Keratinocyte (primary cell): Measurements from ENCODE around the gene RTN4RL2. TPM values are rescaled to one million over a fixed set of nuclear protein-coding genes. Genes with fewer than 3 reads are reported as not detected.

Source experiments
- DNase-seq: peaks from one replicate; pipeline ENCODE4 v3.0.0-alpha.2; 2011; ENCODE audit warnings: low read depth, missing footprints, low spot score
- FAIRE-seq: peaks from 2 replicates; lab custom pipeline; 2011; peaks lifted over from hg19 to GRCh38; lab: Jason Lieb, UNC
- H2AFZ ChIP-seq: 2 replicates; pipeline ENCODE4 v1.6.0; 2012; ENCODE audit warnings: low read length, control low read depth, inconsistent platforms; ENCODE audit not compliant: control insufficient read depth
- H3K27ac ChIP-seq: 2 replicates; pipeline ENCODE4 v1.5.1; 2011; ENCODE audit warnings: low read length; ENCODE audit not compliant: control insufficient read depth, insufficient read depth
- H3K27me3 ChIP-seq: 3 replicates; pipeline ENCODE4 v1.6.0; 2011; ENCODE audit warnings: low read length; ENCODE audit not compliant: control insufficient read depth, insufficient read depth; ENCODE audit errors: extremely low read depth
- H3K36me3 ChIP-seq, 2 experiments: 2 replicates in 1 of 2; 3 replicates in 1 of 2; pipeline ENCODE4 v1.5.1; 2011; ENCODE audit warnings: low read length in 2 of 2, mild to moderate bottlenecking in 1 of 2; ENCODE audit not compliant: control insufficient read depth in 2 of 2, insufficient read depth in 2 of 2; ENCODE audit errors: extremely low read depth in 1 of 2
- H3K4me1 ChIP-seq: 3 replicates; pipeline ENCODE4 v1.5.1; 2011; ENCODE audit warnings: low read length; ENCODE audit not compliant: control insufficient read depth, insufficient read depth; ENCODE audit errors: extremely low read depth
- H3K4me2 ChIP-seq: 3 replicates; pipeline ENCODE4 v1.6.0; 2011; ENCODE audit warnings: low read depth, low read length; ENCODE audit not compliant: control insufficient read depth, insufficient read depth; ENCODE audit errors: extremely low read depth
- H3K4me3 ChIP-seq, 3 experiments: fragments of 200-600 bp in 1 of 3; sonication (generic) in 1 of 3; 2 replicates in 2 of 3; 3 replicates in 1 of 3; pipeline ENCODE4 v1.5.1; 2011 to 2016; ENCODE audit warnings: low read length in 3 of 3, mild to moderate bottlenecking in 3 of 3, control low read depth in 2 of 3, inconsistent platforms in 1 of 3, low read depth in 1 of 3, mixed read lengths in 1 of 3, mixed run types in 1 of 3, moderate library complexity in 1 of 3; ENCODE audit not compliant: control insufficient read depth in 2 of 3, insufficient read depth in 2 of 3; ENCODE audit errors: extremely low read depth in 1 of 3
- H3K79me2 ChIP-seq: 2 replicates; pipeline ENCODE4 v1.6.0; 2012; ENCODE audit warnings: low read length; ENCODE audit not compliant: control insufficient read depth, insufficient read depth
- H3K9ac ChIP-seq: 3 replicates; pipeline ENCODE4 v1.6.0; 2011; ENCODE audit warnings: low read length; ENCODE audit not compliant: control insufficient read depth, insufficient read depth; ENCODE audit errors: extremely low read depth
- H3K9me1 ChIP-seq: 3 replicates; pipeline ENCODE4 v1.6.0; 2011; ENCODE audit warnings: low read length; ENCODE audit not compliant: control insufficient read depth, insufficient read depth; ENCODE audit errors: extremely low read depth
- H3K9me3 ChIP-seq: 2 replicates; pipeline ENCODE4 v1.5.1; 2012; ENCODE audit warnings: low read depth, low read length; ENCODE audit not compliant: control insufficient read depth
- H4K20me1 ChIP-seq: 3 replicates; pipeline ENCODE4 v1.6.0; 2011; ENCODE audit warnings: low read length; ENCODE audit not compliant: control insufficient read depth, insufficient read depth; ENCODE audit errors: extremely low read depth
- EZH2 ChIP-seq: IDR thresholded peaks from one replicate; pipeline ENCODE4 v1.6.1; 2012; ENCODE audit warnings: inconsistent platforms, mild to moderate bottlenecking, low read length, moderate library complexity
- dilution Hi-C: fragments of 300-500 bp; cut with MboI; formaldehyde crosslinking; loops from one replicate; pipeline ENCODE4 v1.7.0; 2020; ENCODE audit warnings: low sequenced_read_pairs; ENCODE audit not compliant: extremely low pct_ligation_motif_present
- polyA plus RNA-seq, 5 experiments: library from polyadenylated mRNA; depleted of rRNA in 3 of 5; stranded (reverse) in 3 of 5; stranded (forward) in 1 of 5; unstranded in 1 of 5; fragments of >200 nt; gene quantifications; 1 replicate in 1 of 5; 2 replicates in 3 of 5; 3 replicates in 1 of 5; pipeline versions ENCODE4 v1.2.1 to v1.2.3, GENCODE V29; 2011 to 2012; ENCODE audit warnings: missing spikeins in 2 of 5, low read depth in 1 of 5, low replicate concordance in 1 of 5
- TF ChIP-seq, protein P1 (sequence below), 3 experiments: IDR thresholded peaks in 1 of 3; conservative IDR thresholded peaks in 1 of 3; optimal IDR thresholded peaks in 1 of 3; 2 replicates in 2 of 3; 3 replicates in 1 of 3; pipeline versions ENCODE3 to v1.5.1; 2011; ENCODE audit warnings: low read length in 3 of 3, mild to moderate bottlenecking in 3 of 3, moderate library complexity in 2 of 3, control low read depth in 1 of 3, inconsistent platforms in 1 of 3; ENCODE audit not compliant: insufficient read depth in 2 of 3; ENCODE audit errors: extremely low read depth in 1 of 3

RTN4RL2 gene
- polyA plus RNA-seq, 1 donor (not counting 4 experiments of a cell fraction or from before 2014, with no cell fraction given) = 0.03 TPM

DNA sequence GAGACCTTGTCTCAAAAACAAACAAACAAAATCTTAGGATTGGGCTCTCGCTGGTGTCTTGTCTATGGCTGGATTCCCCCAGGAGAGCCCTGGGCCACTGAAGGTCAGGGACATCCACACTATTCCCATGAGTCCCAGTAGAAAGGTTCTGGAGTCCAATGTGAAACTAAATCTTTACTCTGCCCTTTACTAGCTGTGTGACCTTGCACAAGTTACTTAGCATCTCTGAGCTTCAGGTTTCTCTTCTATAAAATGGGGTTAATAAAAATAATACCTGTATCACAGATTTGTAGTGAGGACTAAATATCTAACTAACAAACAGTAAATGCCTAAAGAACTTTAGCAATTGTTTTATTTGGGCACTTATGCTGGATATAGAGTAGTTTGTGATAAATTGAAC is 46.2 kb downstream of the RTN4RL2 start:
- Histone ChIP-seq H3K4me1 (no peaks in the 10 kb centered on the region), H3K4me2 (no peak overlapping the region), H3K9me1 (no peaks in the 10 kb centered on the region), H3K27ac (no peak overlapping the region), H3K9me3 (no peaks in the 10 kb centered on the region), H3K9ac (no peak overlapping the region), H3K79me2 (no peaks in the 10 kb centered on the region), H2AFZ (no peak overlapping the region), H3K27me3 (no peaks in the 10 kb centered on the region), H3K36me3 (no peaks in the 10 kb centered on the region), H4K20me1 (no peaks in the 10 kb centered on the region), H3K4me3 (no peak overlapping the region)
- dilution Hi-C loops = no loop called here
- TF ChIP-seq, protein P1, sequence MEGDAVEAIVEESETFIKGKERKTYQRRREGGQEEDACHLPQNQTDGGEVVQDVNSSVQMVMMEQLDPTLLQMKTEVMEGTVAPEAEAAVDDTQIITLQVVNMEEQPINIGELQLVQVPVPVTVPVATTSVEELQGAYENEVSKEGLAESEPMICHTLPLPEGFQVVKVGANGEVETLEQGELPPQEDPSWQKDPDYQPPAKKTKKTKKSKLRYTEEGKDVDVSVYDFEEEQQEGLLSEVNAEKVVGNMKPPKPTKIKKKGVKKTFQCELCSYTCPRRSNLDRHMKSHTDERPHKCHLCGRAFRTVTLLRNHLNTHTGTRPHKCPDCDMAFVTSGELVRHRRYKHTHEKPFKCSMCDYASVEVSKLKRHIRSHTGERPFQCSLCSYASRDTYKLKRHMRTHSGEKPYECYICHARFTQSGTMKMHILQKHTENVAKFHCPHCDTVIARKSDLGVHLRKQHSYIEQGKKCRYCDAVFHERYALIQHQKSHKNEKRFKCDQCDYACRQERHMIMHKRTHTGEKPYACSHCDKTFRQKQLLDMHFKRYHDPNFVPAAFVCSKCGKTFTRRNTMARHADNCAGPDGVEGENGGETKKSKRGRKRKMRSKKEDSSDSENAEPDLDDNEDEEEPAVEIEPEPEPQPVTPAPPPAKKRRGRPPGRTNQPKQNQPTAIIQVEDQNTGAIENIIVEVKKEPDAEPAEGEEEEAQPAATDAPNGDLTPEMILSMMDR (optimal IDR thresholded peaks at IDR 0.05 in 1 of 3, IDR thresholded peaks at IDR 0.05 in 1 of 3, conservative IDR thresholded peaks at IDR 0.05 in 1 of 3; ENCODE audit: extremely low read depth in 1 of 3, insufficient read depth in 2 of 3, low read length in 3 of 3) = no peak
- no peak for TF ChIP-seq EZH2
- no peak for DNase-seq
- no peak for FAIRE-seq

DNA sequence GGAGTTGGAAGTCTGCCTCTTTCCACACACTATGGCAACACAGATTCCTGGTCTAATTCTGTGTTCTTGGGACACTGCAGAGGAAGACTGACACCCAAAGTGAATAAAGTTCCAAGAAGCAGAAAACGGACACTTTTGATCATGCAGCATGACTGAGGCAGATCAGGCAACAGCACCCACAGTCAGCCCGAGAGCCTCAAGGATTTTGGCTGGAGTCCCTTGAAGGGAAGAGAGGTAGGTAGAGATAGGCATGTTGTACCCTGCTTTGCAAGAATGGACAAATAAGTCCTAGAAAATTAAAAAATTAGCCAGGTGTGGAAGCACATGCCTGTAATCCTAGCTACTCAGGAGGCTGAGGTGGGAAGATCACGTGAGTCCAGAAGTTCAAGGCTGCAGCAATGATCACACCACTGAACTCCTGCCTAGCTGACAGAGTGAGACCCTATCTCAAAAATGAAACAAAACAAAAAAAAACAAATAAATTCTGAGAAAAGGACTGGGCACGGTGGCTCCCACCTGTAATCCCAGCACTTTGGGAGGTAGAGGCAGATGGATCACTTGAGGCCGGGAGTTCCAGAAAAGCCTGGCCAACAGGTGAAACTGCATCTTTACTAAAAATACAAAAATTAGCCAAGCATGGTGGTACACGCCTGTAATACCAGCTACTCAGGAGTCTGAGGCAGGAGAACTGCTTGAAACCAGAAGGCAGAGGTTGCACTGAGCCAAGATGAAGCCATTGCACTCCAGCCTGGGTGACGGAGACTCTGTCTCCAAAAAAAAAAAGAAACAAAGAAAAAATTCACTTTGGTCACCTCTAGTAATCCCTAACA is 48.2 kb downstream of the RTN4RL2 start:
- dilution Hi-C loops = no loop called here
- no peak for FAIRE-seq
- H3K79me2 ChIP-seq = no peaks in the 10 kb centered on the region

More for the DNA sequence above, 48.2 kb downstream of the RTN4RL2 start:
- no peak for DNase-seq
- no peak for TF ChIP-seq EZH2
- TF ChIP-seq, protein P1 (optimal IDR thresholded peaks at IDR 0.05 in 1 of 3, IDR thresholded peaks at IDR 0.05 in 1 of 3, conservative IDR thresholded peaks at IDR 0.05 in 1 of 3; ENCODE audit: extremely low read depth in 1 of 3, insufficient read depth in 2 of 3, low read length in 3 of 3) = no peak
- Histone ChIP-seq H3K27me3 (peaks cover under 1% of the 10 kb centered on the region), H3K9me3 (no peaks in the 10 kb centered on the region), H3K9ac (no peak overlapping the region), H3K27ac (no peak overlapping the region), H2AFZ (no peak overlapping the region), H3K9me1 (no peaks in the 10 kb centered on the region), H3K4me3 (no peak overlapping the region), H3K4me1 (no peaks in the 10 kb centered on the region), H3K36me3 (no peaks in the 10 kb centered on the region), H4K20me1 (no peaks in the 10 kb centered on the region), H3K4me2 (no peak overlapping the region)
